K562 (cell line): Measurements from ENCODE around the gene SETMAR. TPM values are rescaled to one million over a fixed set of nuclear protein-coding genes. Genes with fewer than 3 reads are reported as not detected.

ENCODE experiments used
- ATAC-seq: fragments of 200-7000 bp; cut with Tn5 transposase; 3 replicates; pipeline ENCODE4 v1.9.1; 2020; ENCODE audit warnings: moderate library complexity
- BruUV-seq: library from RNA; stranded (reverse); fragments of 400-500 nt; replicated peaks from 2 replicates; lab custom pipeline; 2021; lab: Mats Ljungman, UMichigan
- CTCF ChIA-PET: fragments of 300-600 bp; formaldehyde crosslinking; extraction: SDS; loops from one replicate; lab custom pipeline; 2021; ENCODE audit warnings: low intra/inter-chr PET ratio; lab: Yijun Ruan, JAX
- POLR2A ChIA-PET: fragments of 300-600, 350-650 bp; sonication (Branson Sonifier 250); formaldehyde crosslinking; extraction: SDS; loops from one replicate; lab custom pipeline; 2021; ENCODE audit warnings: antibody characterized with exemption, inconsistent platforms; lab: Yijun Ruan, JAX
- DNase-seq, 4 experiments: peaks; one replicate each; pipeline versions ENCODE4 v3.0.0 to v3.0.0-alpha.2; 2011 to 2018; ENCODE audit warnings: low spot score in 3 of 4, mixed read lengths in 3 of 4; ENCODE audit errors: extremely low read depth in 1 of 4
- FAIRE-seq: peaks from 2 replicates; lab custom pipeline; 2011; peaks lifted over from hg19 to GRCh38; lab: Jason Lieb, UNC
- H2AFZ ChIP-seq: 2 replicates; pipeline ENCODE4 v1.6.0; 2011; ENCODE audit warnings: low read depth, low read length, control low read depth, inconsistent platforms
- H3K27ac ChIP-seq: fragments of 200-600 bp; 3 replicates; pipeline ENCODE4 v1.8.0; 2011; ENCODE audit warnings: low read depth, mild to moderate bottlenecking, control low read depth, inconsistent platforms, low read length, moderate library complexity, mixed read lengths; ENCODE audit errors: extremely low read depth
- H3K27me3 ChIP-seq, 2 experiments: fragments of 300-600 bp in 1 of 2; 2 replicates in 1 of 2; 3 replicates in 1 of 2; pipeline versions ENCODE4 v1.6.0 to v1.8.0; 2011; ENCODE audit warnings: inconsistent platforms in 2 of 2, low read length in 2 of 2, mild to moderate bottlenecking in 1 of 2, mixed read lengths in 1 of 2, moderate library complexity in 1 of 2; ENCODE audit not compliant: control insufficient read depth in 2 of 2, insufficient read depth in 2 of 2
- H3K36me3 ChIP-seq: fragments of 300-600 bp; 3 replicates; pipeline ENCODE4 v1.8.0; 2011; ENCODE audit warnings: mild to moderate bottlenecking, low read length, inconsistent platforms; ENCODE audit not compliant: control insufficient read depth, insufficient read depth
- H3K4me1 ChIP-seq, 2 experiments: fragments of 200-600 bp in 1 of 2; replicated peaks in 1 of 2; 2 replicates in 1 of 2; 3 replicates in 1 of 2; pipeline versions ENCODE4 v1.5.1 to v1.8.0; 2011; ENCODE audit warnings: inconsistent platforms in 2 of 2, low read length in 2 of 2, mild to moderate bottlenecking in 1 of 2, mixed read lengths in 1 of 2, moderate library complexity in 1 of 2; ENCODE audit not compliant: control insufficient read depth in 2 of 2, insufficient read depth in 2 of 2
- H3K4me2 ChIP-seq: 2 replicates; pipeline ENCODE4 v1.6.1; 2011; ENCODE audit warnings: low read length, control low read depth, inconsistent platforms, mixed read lengths; ENCODE audit not compliant: insufficient read depth
- H3K4me3 ChIP-seq: fragments of 200-600 bp; sonication (generic), shearing (Covaris generic); 2 replicates; pipeline ENCODE4 v1.5.1; 2016; ENCODE audit warnings: control low read depth, inconsistent platforms
- H3K79me2 ChIP-seq: fragments of 200-600 bp; 3 replicates; pipeline ENCODE4 v1.8.0; 2011; ENCODE audit warnings: low read length, inconsistent platforms; ENCODE audit not compliant: control insufficient read depth, insufficient read depth
- H3K9ac ChIP-seq, 2 experiments: 2 replicates each; pipeline versions ENCODE4 v1.6.0 to v1.6.1; 2011; ENCODE audit warnings: low read depth in 2 of 2, low read length in 2 of 2, control low read depth in 1 of 2, inconsistent platforms in 1 of 2, mild to moderate bottlenecking in 1 of 2, mixed read lengths in 1 of 2; ENCODE audit not compliant: insufficient read depth in 1 of 2
- H3K9me1 ChIP-seq: one replicate; pipeline ENCODE4 v1.6.0; 2011; ENCODE audit warnings: inconsistent platforms, mild to moderate bottlenecking, low read length, moderate library complexity; ENCODE audit not compliant: control insufficient read depth, insufficient read depth
- H3K9me3 ChIP-seq: replicated peaks from 2 replicates; pipeline ENCODE4 v1.5.1; 2011; ENCODE audit warnings: low read depth, low read length, inconsistent platforms; ENCODE audit not compliant: control insufficient read depth, insufficient read depth
- H4K20me1 ChIP-seq: replicated peaks from 2 replicates; pipeline ENCODE4 v1.6.1; 2011; ENCODE audit warnings: low read length, inconsistent platforms, mixed read lengths; ENCODE audit not compliant: control insufficient read depth, insufficient read depth
- EHMT2 ChIP-seq: fragments of 450-650 bp; IDR thresholded peaks from 2 replicates; pipeline ENCODE4 v1.6.1; 2018; ENCODE audit warnings: antibody characterized with exemption
- GMEB1 ChIP-seq: fragments of 250-450 bp; sonication (Bioruptor Pico); IDR thresholded peaks from 2 replicates; pipeline ENCODE4 v1.4.0; 2020; ENCODE audit warnings: mild to moderate bottlenecking
- PCBP1 ChIP-seq: fragments of 200-400 bp; formaldehyde crosslinking; IDR thresholded peaks from 2 replicates; pipeline ENCODE4 v1.6.1; 2018; ENCODE audit warnings: mild to moderate bottlenecking, low read depth, low read length; ENCODE audit not compliant: poor library complexity, severe bottlenecking
- RBM22 ChIP-seq: fragments of 200-400 bp; formaldehyde crosslinking; IDR thresholded peaks from 2 replicates; pipeline ENCODE4 v1.6.1; 2018; ENCODE audit warnings: low read length, low read depth; ENCODE audit not compliant: poor library complexity, severe bottlenecking
- RBM34 ChIP-seq: fragments of 200-400 bp; formaldehyde crosslinking; IDR thresholded peaks from 2 replicates; pipeline ENCODE4 v1.6.1; 2018; ENCODE audit warnings: low read length, borderline replicate concordance; ENCODE audit not compliant: insufficient read depth
- SRSF9 ChIP-seq: fragments of 200-400 bp; formaldehyde crosslinking; IDR thresholded peaks from 2 replicates; pipeline ENCODE4 v1.6.1; 2017; ENCODE audit warnings: low read depth, low read length, borderline replicate concordance
- STAT5A ChIP-seq: IDR thresholded peaks from 2 replicates; pipeline ENCODE4 v1.6.1; 2012; ENCODE audit warnings: low read length, inconsistent platforms, borderline replicate concordance
- TRIM25 ChIP-seq: fragments of 450-650 bp; IDR thresholded peaks from 2 replicates; pipeline ENCODE4 v1.7.0; 2016; ENCODE audit warnings: borderline replicate concordance
- TRIM28 ChIP-seq: fragments of 450-650 bp; IDR thresholded peaks from 2 replicates; pipeline ENCODE4 v1.6.1; 2017
- ZNF589 ChIP-seq: fragments of 200-800 bp; sonication (Bioruptor generic); IDR thresholded peaks from 2 replicates; pipeline ENCODE4 v1.6.1; 2016; ENCODE audit warnings: low read depth, missing genetic modification characterization, missing compliant biosample characterization
- ZNF764 ChIP-seq: fragments of 250-450 bp; sonication (Bioruptor Pico); IDR thresholded peaks from 2 replicates; pipeline ENCODE4 v1.4.0; 2020; ENCODE audit warnings: low read depth, mild to moderate bottlenecking, moderate library complexity
- WGBS: fragments of 100-300 bp; shearing (Covaris generic); methylation state at CpG from one replicate; pipeline ENCODE4 v1.1.6; 2016; ENCODE audit warnings: low coverage, mixed read lengths; ENCODE audit not compliant: insufficient coverage; ENCODE audit errors: missing lambda C conversion rate; 5-methylcytosine and 5-hydroxymethylcytosine counted together
- in situ Hi-C: fragments of 300-500 bp; cut with MboI; formaldehyde crosslinking; loops from 4 replicates; pipeline ENCODE4 v1.15.0; 2018; ENCODE audit warnings: inconsistent platforms, mixed read lengths
- intact Hi-C: fragments of 100-400 bp; cut with micrococcal nuclease; formaldehyde crosslinking; loops from 2 replicates; pipeline ENCODE4 v1.14.2; 2022
- polyA plus RNA-seq, 8 experiments: library from polyadenylated mRNA; depleted of rRNA in 4 of 8; stranded (reverse) in 5 of 8; unstranded in 3 of 8; fragments of >200 nt; fragmentation: Nextera tagmentation in 2 of 8; fragmentation: Illumina TruSeq in 1 of 8; extraction: Ambion mirVana in 2 of 8; extraction: Trizol in 1 of 8; gene quantifications; 2 replicates each; pipeline versions ENCODE4 v1.2.1 to v1.2.3, GENCODE V29; 2011 to 2014; ENCODE audit warnings: inconsistent platforms in 1 of 8, missing spikeins in 1 of 8
- total RNA-seq, 7 experiments: library from RNA; depleted of rRNA in 6 of 7; stranded (reverse); fragments of >200 nt in 6 of 7; fragmentation: Illumina TruSeq in 2 of 7; extraction: Trizol in 2 of 7; gene quantifications; 2 replicates each; pipeline versions ENCODE4 v1.2.1 to v1.2.3, GENCODE V29; 2011 to 2021; ENCODE audit warnings: low replicate concordance in 1 of 7
- TF ChIP-seq, protein P1 (sequence below): fragments of 450-650 bp; IDR thresholded peaks from 2 replicates; pipeline ENCODE4 v1.6.1; 2016
- TF ChIP-seq, protein P2 (sequence below): IDR thresholded peaks from 2 replicates; pipeline ENCODE4 v1.6.1; 2016; ENCODE audit warnings: missing genetic modification characterization, missing compliant biosample characterization

SETMAR gene
- total and polyA plus RNA-seq, 9 of the 15 experiments (the other 6 are each of a cell fraction or from before 2014, with no cell fraction given) = 5.5 to 25.1 (median 18.2) TPM

GRCh38 chr3:4355401-4356219, 52.4 kb downstream of the SETMAR start (continued):
- TF ChIP-seq, protein P1, sequence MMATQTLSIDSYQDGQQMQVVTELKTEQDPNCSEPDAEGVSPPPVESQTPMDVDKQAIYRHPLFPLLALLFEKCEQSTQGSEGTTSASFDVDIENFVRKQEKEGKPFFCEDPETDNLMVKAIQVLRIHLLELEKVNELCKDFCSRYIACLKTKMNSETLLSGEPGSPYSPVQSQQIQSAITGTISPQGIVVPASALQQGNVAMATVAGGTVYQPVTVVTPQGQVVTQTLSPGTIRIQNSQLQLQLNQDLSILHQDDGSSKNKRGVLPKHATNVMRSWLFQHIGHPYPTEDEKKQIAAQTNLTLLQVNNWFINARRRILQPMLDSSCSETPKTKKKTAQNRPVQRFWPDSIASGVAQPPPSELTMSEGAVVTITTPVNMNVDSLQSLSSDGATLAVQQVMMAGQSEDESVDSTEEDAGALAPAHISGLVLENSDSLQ = peak; percentile 21; the same call in 1 of the 2 replicates

DNA sequence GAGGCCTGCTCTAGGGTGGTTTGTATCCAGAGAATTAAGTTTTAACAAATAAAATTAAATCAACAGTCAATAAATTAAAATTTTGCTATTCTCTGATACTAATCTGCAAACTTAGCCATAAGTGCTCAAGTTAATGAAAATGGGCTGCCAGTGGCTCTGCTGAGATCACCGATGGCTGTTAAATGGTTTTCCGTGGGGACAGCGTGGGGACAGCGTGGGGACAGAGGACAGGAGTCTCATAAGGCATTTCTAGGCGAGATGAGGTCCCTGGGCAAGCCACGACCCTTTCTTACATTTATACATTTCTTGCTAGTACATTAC, 53.0 kb downstream of the SETMAR start:
- no peak for DNase-seq
- no peak overlapping the region for H3K9ac ChIP-seq
- H3K9me1 ChIP-seq = no peaks in the 10 kb centered on the region
- H3K27me3 ChIP-seq = no peaks in the 10 kb centered on the region
- CTCF ChIA-PET = no interaction called here
- WGBS = 89% methylated on average over 6 of the region's 6 CpGs
- FAIRE-seq = no peak
- TF ChIP-seq ZNF589 = no peak
- TF ChIP-seq, protein P2, sequence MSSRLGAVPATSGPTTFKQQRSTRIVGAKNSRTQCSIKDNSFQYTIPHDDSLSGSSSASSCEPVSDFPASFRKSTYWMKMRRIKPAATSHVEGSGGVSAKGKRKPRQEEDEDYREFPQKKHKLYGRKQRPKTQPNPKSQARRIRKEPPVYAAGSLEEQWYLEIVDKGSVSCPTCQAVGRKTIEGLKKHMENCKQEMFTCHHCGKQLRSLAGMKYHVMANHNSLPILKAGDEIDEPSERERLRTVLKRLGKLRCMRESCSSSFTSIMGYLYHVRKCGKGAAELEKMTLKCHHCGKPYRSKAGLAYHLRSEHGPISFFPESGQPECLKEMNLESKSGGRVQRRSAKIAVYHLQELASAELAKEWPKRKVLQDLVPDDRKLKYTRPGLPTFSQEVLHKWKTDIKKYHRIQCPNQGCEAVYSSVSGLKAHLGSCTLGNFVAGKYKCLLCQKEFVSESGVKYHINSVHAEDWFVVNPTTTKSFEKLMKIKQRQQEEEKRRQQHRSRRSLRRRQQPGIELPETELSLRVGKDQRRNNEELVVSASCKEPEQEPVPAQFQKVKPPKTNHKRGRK (tag) = no peak
- TF ChIP-seq RBM34 = no peak
- no peak for TF ChIP-seq PCBP1
- no peak for TF ChIP-seq SRSF9
- TF ChIP-seq ZNF764 (CRISPR knock-in tag) = no peak
- no peak for TF ChIP-seq TRIM28
- no peak for TF ChIP-seq RBM22
- no peak for TF ChIP-seq TRIM25
- no peak for TF ChIP-seq EHMT2
- no peak for TF ChIP-seq GMEB1 (CRISPR knock-in tag)
- no peak for TF ChIP-seq STAT5A
- TF ChIP-seq, all 486 proteins: peak for 0
- intact Hi-C loops (loop anchor here (10.0 kb wide), 1 partner anchor 109 kb away; the partner anchor contains the start of gene SUMF1), in situ Hi-C loops (no loop called here)
- Histone ChIP-seq H3K79me2 (no peaks in the 10 kb centered on the region), H4K20me1 (no peaks in the 10 kb centered on the region), H2AFZ (no peak overlapping the region), H3K9me3 (no peaks in the 10 kb centered on the region), H3K4me3 (no peak overlapping the region), H3K27ac (no peak overlapping the region), H3K4me2 (no peak overlapping the region), H3K4me1 (peaks cover 0 to 20% of the 10 kb centered on the region in 2 experiments; a peak in 4 of 5 replicates), H3K36me3 (no peaks in the 10 kb centered on the region)
- POLR2A ChIA-PET = interaction anchor here (0.6 kb wide), 1 partner anchor 277 kb away, joined by 5 read pairs; no protein-coding TSS in a partner anchor
- no peak for ATAC-seq
- BruUV-seq = no TSS peak
